OCI-LY1 (cell line): ENCODE data around the gene ITGB4.

Experiments used
- CTCF ChIP-seq: fragments of 200-600 bp; sonication (generic), shearing (Covaris generic); IDR thresholded peaks from 2 replicates; pipeline ENCODE4 v1.5.1; 2017; ENCODE audit warnings: mild to moderate bottlenecking, antibody characterized with exemption, low read length, moderate library complexity, mixed read lengths
- EZH2 ChIP-seq: fragments of 200-600 bp; sonication (generic), shearing (Covaris generic); IDR thresholded peaks from 2 replicates; pipeline ENCODE4 v1.8.0; 2017; ENCODE audit warnings: borderline replicate concordance, mixed run types, mild to moderate bottlenecking, antibody characterized with exemption, low read length, moderate library complexity, mixed read lengths

GRCh38 chr17:75764711-75765421, 43.6 kb downstream of the ITGB4 start, which contains the start of gene GALK1:
- peak; percentile 68; the same call in 1 of the 2 replicates for TF ChIP-seq CTCF
- no peak for TF ChIP-seq EZH2
